DND-41 (cell line): ENCODE measurements around the gene GRID1.

ENCODE experiments used
- CTCF ChIP-seq: IDR thresholded peaks from 2 replicates; pipeline ENCODE4 v1.5.1; 2012; ENCODE audit warnings: borderline replicate concordance, low read length, moderate library complexity, mild to moderate bottlenecking; ENCODE audit not compliant: poor library complexity, severe bottlenecking; ENCODE audit errors: extremely low read depth
- EZH2 ChIP-seq: IDR thresholded peaks from 3 replicates; pipeline ENCODE4 v1.6.1; 2012; ENCODE audit warnings: borderline replicate concordance, low read depth, mild to moderate bottlenecking, moderate library complexity, low read length, inconsistent platforms; ENCODE audit not compliant: severe bottlenecking

GRCh38 chr10:85993140-85993539 is 373.5 kb downstream of the GRID1 start:
- no peak for TF ChIP-seq CTCF
- no peak for TF ChIP-seq EZH2
